Endometrium (tissue), 2 donors: ENCODE data around the gene CFAP54.
"Not testable (repeated sequence)": the region's sequence is repeated elsewhere in the genome, so short reads cannot be mapped to it uniquely, and the experiment has no call there.

ENCODE experiments used
- FAIRE-seq: peaks from 2 replicates; lab custom pipeline; 2012; peaks lifted over from hg19 to GRCh38; lab: Jason Lieb, UNC
- donor health status: control.
- donor health status: control.

The CFAP54 gene

GRCh38 chr12:96473394-96474093 is 15.8 kb upstream of the CFAP54 start:
- FAIRE-seq: no peak

- FAIRE-seq: no peak
Measured at GRCh38 chr12:96474206-96474605, 15.2 kb upstream of the CFAP54 start.

- no peak for FAIRE-seq
Measured at GRCh38 chr12:96478011-96478410, 11.4 kb upstream of the CFAP54 start.

GRCh38 chr12:96482086-96482485 is 7.3 kb upstream of the CFAP54 start:
- no peak for FAIRE-seq

GRCh38 chr12:96483116-96483515 is 6.3 kb upstream of the CFAP54 start:
- FAIRE-seq: no peak

GRCh38 chr12:96486751-96487613 is 2.4 kb upstream of the CFAP54 start:
- no peak for FAIRE-seq

GRCh38 chr12:96487634-96488033 is 1.7 kb upstream of the CFAP54 start:
- FAIRE-seq: no peak

- no peak for FAIRE-seq
Measured at GRCh38 chr12:96493106-96493505, 3.7 kb downstream of the CFAP54 start.

- FAIRE-seq: not testable (repeated sequence)
Measured at GRCh38 chr12:96494154-96494553, 4.8 kb downstream of the CFAP54 start.

GRCh38 chr12:96495155-96495554 is 5.8 kb downstream of the CFAP54 start:
- FAIRE-seq: no peak

- FAIRE-seq: no peak
Measured at GRCh38 chr12:96495841-96496545, 6.6 kb downstream of the CFAP54 start.

GRCh38 chr12:96496944-96497343 is 7.6 kb downstream of the CFAP54 start:
- no peak for FAIRE-seq

- FAIRE-seq: no peak
Measured at GRCh38 chr12:96497855-96498254, 8.5 kb downstream of the CFAP54 start.

- FAIRE-seq: no peak
Measured at GRCh38 chr12:96500693-96501092, 11.3 kb downstream of the CFAP54 start.

GRCh38 chr12:96501133-96501761 is 11.9 kb downstream of the CFAP54 start:
- FAIRE-seq: no peak

- no peak for FAIRE-seq
Measured at GRCh38 chr12:96501908-96502307, 12.5 kb downstream of the CFAP54 start.

GRCh38 chr12:96502477-96502876 is 13.1 kb downstream of the CFAP54 start:
- no peak for FAIRE-seq

- FAIRE-seq: no peak
Measured at GRCh38 chr12:96502949-96503532, 13.7 kb downstream of the CFAP54 start.

GRCh38 chr12:96503976-96504375 is 14.6 kb downstream of the CFAP54 start:
- FAIRE-seq: no peak

GRCh38 chr12:96506776-96507175 is 17.4 kb downstream of the CFAP54 start:
- FAIRE-seq: no peak

GRCh38 chr12:96510306-96510764 is 21.0 kb downstream of the CFAP54 start:
- FAIRE-seq: no peak

- FAIRE-seq: no peak
Measured at GRCh38 chr12:96513166-96513565, 23.8 kb downstream of the CFAP54 start.
